Ovary (tissue), 3 donors: ENCODE data around the gene PTGER2.

ENCODE experiments used
- EP300 ChIP-seq: sonication (generic); formaldehyde crosslinking; IDR thresholded peaks from one replicate; pipeline ENCODE4 v1.6.1; 2017; ENCODE audit warnings: antibody characterized with exemption
- TF ChIP-seq, protein P1 (sequence below), 3 donors: fragments of 450-650 bp in 2 of 3; fragments of 200-600 bp in 1 of 3; IDR thresholded peaks; one replicate each; pipeline versions ENCODE4 v1.5.1 to v1.8.0; 2016 to 2022; ENCODE audit warnings: antibody characterized with exemption in 3 of 3, mild to moderate bottlenecking in 1 of 3
- donor health status: DM: no; HTN: no; CAD: no.

GRCh38 chr14:52366796-52367315 is 52.7 kb downstream of the PTGER2 start:
- TF ChIP-seq, protein P1, sequence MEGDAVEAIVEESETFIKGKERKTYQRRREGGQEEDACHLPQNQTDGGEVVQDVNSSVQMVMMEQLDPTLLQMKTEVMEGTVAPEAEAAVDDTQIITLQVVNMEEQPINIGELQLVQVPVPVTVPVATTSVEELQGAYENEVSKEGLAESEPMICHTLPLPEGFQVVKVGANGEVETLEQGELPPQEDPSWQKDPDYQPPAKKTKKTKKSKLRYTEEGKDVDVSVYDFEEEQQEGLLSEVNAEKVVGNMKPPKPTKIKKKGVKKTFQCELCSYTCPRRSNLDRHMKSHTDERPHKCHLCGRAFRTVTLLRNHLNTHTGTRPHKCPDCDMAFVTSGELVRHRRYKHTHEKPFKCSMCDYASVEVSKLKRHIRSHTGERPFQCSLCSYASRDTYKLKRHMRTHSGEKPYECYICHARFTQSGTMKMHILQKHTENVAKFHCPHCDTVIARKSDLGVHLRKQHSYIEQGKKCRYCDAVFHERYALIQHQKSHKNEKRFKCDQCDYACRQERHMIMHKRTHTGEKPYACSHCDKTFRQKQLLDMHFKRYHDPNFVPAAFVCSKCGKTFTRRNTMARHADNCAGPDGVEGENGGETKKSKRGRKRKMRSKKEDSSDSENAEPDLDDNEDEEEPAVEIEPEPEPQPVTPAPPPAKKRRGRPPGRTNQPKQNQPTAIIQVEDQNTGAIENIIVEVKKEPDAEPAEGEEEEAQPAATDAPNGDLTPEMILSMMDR (IDR thresholded peaks at IDR 0.05): no peak
- no peak for TF ChIP-seq EP300
